ENCODE results near the gene GRIN2A.

GRIN2A gene

DNA sequence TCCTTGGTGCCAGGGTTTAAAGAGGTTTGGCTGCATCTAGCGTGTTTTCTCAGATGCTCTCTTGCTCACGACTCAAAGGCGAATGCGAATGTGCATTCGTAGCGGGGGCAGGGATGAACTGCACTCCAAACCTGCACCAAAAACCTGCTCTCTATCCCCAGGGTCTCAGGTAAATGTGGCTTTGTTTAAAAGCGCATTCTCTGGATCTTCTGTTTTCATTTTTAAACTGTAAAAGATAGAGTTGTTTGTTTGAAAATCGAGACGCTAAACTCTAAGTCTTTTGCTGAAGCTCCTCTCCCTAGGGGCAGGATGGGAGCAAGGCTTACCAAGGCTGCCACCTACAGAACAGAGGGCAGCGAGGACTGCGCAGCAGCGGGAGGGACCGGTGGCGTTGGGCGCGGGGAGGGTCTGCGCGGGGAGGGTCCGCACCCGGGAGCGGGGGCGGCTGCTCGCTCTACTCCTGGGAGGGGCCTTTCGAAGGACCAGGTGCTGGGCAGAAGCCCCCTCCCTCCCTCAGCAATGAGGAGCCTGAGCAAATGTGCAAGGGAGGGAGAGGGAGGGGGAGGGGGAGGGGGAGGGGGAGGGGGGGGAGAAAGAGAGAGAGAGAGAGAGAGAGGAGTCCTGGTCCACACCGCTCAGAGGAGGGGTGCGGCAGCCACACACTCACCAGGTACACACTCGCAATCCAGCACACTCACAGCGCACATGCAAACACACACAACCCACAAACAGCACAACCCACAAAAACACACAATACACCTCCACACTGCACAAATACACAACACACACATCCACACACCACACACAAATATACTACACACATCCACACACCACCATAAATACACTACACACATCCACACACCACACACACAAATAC, 142.8 kb downstream of the GRIN2A start:
- DNase-seq (ENCODE audit: low spot score), result peak; percentile 26
- peak; percentile 21 for TF ChIP-seq CTCF (IDR thresholded peaks at IDR 0.05; ENCODE audit: extremely low read depth, missing control alignments)

- TF ChIP-seq CTCF (IDR thresholded peaks at IDR 0.05; ENCODE audit: extremely low read depth, missing control alignments), result no peak
- DNase-seq (ENCODE audit: low spot score), result no peak
Observed at GRCh38 chr16:10037751-10038150, 144.5 kb downstream of the GRIN2A start.

DNA sequence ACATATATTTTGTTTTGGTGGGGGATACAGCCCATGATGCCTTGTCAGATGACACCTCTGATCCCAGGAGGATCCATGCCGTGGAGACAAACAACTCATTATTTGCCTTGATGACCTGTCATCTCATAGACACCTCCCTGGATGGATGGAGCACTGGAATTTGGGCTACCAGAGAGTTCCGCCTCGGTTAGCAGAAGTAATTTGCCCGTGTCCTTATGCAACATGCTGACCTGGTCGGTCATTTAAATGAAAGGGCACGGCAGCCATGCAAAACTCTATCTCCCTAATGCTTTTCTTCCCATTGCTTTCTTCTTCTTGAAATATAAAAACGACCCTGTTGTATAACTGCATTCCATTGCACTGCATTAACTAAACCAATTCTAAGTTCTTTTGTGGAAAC, 145.3 kb downstream of the GRIN2A start:
- DNase-seq (ENCODE audit: low spot score), result no peak
- no peak for TF ChIP-seq CTCF (IDR thresholded peaks at IDR 0.05; ENCODE audit: extremely low read depth, missing control alignments)

GRCh38 chr16:10033556-10033955, 148.7 kb downstream of the GRIN2A start:
- TF ChIP-seq CTCF (IDR thresholded peaks at IDR 0.05; ENCODE audit: extremely low read depth, missing control alignments), result no peak
- no peak for DNase-seq (ENCODE audit: low spot score)

- no peak for TF ChIP-seq CTCF (IDR thresholded peaks at IDR 0.05; ENCODE audit: extremely low read depth, missing control alignments)
- DNase-seq (ENCODE audit: low spot score), result no peak
Observed at GRCh38 chr16:10031955-10032354, 150.3 kb downstream of the GRIN2A start.

DNA sequence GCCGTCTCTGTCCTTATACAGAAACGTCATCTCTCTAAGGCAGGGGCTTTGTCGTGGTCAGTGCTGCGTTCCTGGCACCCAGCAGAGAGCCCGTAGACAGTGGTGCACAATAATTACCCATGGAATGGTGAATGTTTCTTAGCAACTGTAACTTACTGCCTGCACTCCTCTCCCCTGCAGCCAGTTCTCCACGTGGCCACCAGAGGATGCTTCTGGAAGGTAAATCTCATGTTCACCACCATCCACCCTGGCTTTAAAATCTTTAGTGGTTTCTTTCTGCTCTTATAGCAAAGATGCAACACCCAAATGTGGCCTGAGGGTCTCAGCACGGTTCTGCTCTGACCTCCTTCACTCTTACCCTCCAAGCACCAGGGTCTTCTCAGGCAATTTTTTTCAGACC, 150.8 kb downstream of the GRIN2A start:
- no peak for DNase-seq (ENCODE audit: low spot score)
- TF ChIP-seq CTCF (IDR thresholded peaks at IDR 0.05; ENCODE audit: extremely low read depth, missing control alignments), result no peak

DNA sequence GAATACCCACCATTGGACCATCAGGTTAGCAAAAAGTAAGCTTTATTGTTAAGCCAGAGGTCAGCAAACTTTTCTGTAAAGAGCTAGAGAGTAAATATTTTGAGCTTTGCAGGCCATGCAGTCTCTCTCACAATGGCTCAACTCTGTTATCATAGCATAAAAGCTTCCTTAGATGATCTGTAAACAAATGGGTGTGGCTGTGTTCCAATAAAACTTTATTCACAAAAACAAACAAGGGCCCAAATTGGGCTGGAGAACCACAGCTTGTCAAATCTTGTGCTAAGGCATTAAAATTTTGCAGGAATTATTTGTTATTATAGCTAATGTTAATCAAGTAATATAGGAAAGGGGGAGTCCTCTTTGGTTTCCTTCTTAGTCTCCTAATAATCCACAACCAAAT, 153.6 kb downstream of the GRIN2A start:
- no peak for DNase-seq (ENCODE audit: low spot score)
- no peak for TF ChIP-seq CTCF (IDR thresholded peaks at IDR 0.05; ENCODE audit: extremely low read depth, missing control alignments)

Data from GM20000 (cell line).